ENCODE data around the gene TSSK6. TPM values are rescaled to one million over a fixed set of nuclear protein-coding genes. Genes with fewer than 3 reads are reported as not detected.

The TSSK6 gene
- total RNA-seq, 1 experiment from 2014 or later: 3.1 TPM

DNA sequence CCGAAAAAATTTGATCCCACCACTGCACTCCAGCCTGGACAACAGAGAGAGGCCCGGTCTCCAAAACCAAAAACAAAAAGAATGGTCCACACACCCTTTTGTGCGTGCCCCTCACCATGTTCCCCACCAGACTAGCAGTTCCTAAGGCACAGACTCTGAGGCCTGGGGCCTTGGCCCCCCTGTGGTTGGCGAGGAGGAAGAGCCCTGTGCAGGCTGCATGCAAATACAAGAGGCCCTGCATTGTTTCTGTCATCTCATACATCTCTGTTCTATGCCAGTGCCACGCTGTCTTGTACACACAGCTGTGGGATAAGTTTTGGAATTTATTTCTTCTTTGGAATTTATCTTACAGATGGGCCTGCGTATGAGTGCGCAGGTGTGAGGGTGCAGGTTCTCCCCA is 8.7 kb upstream of the TSSK6 start:
- Mint-ChIP-seq H3K4me3 (ENCODE audit: low read depth, unreplicated experiment) (no peak overlapping the region), H3K36me3 (ENCODE audit: insufficient read depth, unreplicated experiment) (peaks cover 16% of the 10 kb centered on the region), H3K9me3 (ENCODE audit: low read depth, unreplicated experiment) (no peaks in the 10 kb centered on the region), H3K4me1 (ENCODE audit: low read depth, unreplicated experiment) (no peaks in the 10 kb centered on the region), H3K27me3 (ENCODE audit: unreplicated experiment) (no peaks in the 10 kb centered on the region), H3K27ac (ENCODE audit: unreplicated experiment) (no peak overlapping the region)
- intact Hi-C loops (cut with micrococcal nuclease; ENCODE audit: unreplicated experiment): no loop called here
- no TSS peak for BruUV-seq (replicated peaks)
- no peak for DNase-seq
- CTCF ChIA-PET: no interaction called here
- TF ChIP-seq, protein P1, sequence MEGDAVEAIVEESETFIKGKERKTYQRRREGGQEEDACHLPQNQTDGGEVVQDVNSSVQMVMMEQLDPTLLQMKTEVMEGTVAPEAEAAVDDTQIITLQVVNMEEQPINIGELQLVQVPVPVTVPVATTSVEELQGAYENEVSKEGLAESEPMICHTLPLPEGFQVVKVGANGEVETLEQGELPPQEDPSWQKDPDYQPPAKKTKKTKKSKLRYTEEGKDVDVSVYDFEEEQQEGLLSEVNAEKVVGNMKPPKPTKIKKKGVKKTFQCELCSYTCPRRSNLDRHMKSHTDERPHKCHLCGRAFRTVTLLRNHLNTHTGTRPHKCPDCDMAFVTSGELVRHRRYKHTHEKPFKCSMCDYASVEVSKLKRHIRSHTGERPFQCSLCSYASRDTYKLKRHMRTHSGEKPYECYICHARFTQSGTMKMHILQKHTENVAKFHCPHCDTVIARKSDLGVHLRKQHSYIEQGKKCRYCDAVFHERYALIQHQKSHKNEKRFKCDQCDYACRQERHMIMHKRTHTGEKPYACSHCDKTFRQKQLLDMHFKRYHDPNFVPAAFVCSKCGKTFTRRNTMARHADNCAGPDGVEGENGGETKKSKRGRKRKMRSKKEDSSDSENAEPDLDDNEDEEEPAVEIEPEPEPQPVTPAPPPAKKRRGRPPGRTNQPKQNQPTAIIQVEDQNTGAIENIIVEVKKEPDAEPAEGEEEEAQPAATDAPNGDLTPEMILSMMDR (IDR thresholded peaks at IDR 0.05; ENCODE audit: unreplicated experiment): no peak

DNA sequence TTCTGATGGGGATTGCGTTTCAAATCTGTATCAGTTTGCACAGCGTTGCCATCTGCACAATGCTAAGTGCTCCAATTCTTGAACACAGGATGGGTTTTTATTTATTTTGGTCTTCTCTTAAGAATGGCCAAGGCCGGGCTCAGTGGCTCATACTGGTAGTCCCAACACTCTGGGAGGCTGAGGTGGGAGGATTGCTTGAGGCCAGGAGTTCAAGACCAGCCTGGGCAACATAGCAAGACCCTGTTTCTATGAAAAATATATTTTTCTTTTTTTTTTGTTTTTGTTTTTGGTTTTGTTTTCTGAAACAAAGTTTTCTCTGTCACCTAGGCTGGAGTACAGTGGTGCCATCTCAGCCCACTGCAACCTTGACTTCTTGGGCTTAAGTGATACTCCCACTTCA is 7.8 kb upstream of the TSSK6 start:
- no TSS peak for BruUV-seq (replicated peaks)
- DNase-seq: no peak
- TF ChIP-seq, protein P1 (IDR thresholded peaks at IDR 0.05; ENCODE audit: unreplicated experiment): no peak
- Mint-ChIP-seq H3K9me3 (ENCODE audit: low read depth, unreplicated experiment) (no peaks in the 10 kb centered on the region), H3K36me3 (ENCODE audit: insufficient read depth, unreplicated experiment) (peaks cover 18% of the 10 kb centered on the region), H3K27me3 (ENCODE audit: unreplicated experiment) (no peaks in the 10 kb centered on the region), H3K27ac (ENCODE audit: unreplicated experiment) (no peak overlapping the region), H3K4me3 (ENCODE audit: low read depth, unreplicated experiment) (no peak overlapping the region), H3K4me1 (ENCODE audit: low read depth, unreplicated experiment) (no peaks in the 10 kb centered on the region)
- CTCF ChIA-PET: no interaction called here
- intact Hi-C loops (cut with micrococcal nuclease; ENCODE audit: unreplicated experiment): no loop called here

DNA sequence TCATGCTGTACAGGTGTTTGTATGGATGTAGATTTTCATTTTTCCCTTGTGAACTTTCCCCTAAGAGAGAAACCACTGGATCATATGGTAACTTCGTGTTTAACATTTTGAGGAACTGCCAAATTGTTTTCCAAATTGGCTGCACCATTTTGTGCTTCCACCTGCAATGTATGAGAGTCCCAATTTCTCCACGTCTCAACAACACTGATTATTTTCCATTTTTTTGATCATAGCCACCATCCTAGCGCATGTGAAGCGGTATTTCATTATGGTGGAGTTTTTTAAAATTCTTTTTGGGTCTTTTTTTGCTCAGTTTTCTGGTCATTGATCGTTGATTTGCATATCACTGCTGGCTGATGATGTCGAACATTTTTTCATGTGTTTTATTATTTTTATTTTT is 5.6 kb upstream of the TSSK6 start:
- intact Hi-C loops (cut with micrococcal nuclease; ENCODE audit: unreplicated experiment): no loop called here
- H3K9me3 Mint-ChIP-seq (ENCODE audit: low read depth, unreplicated experiment): no peaks in the 10 kb centered on the region
- no peaks in the 10 kb centered on the region for H3K4me1 Mint-ChIP-seq (ENCODE audit: low read depth, unreplicated experiment)
- no peak overlapping the region for H3K27ac Mint-ChIP-seq (ENCODE audit: unreplicated experiment)
- H3K36me3 Mint-ChIP-seq (ENCODE audit: insufficient read depth, unreplicated experiment): peaks cover 24% of the 10 kb centered on the region
- CTCF ChIA-PET: no interaction called here
- no TSS peak for BruUV-seq (replicated peaks)
- H3K4me3 Mint-ChIP-seq (ENCODE audit: low read depth, unreplicated experiment): no peak overlapping the region
- H3K27me3 Mint-ChIP-seq (ENCODE audit: unreplicated experiment): no peaks in the 10 kb centered on the region
- DNase-seq: no peak
- TF ChIP-seq, protein P1 (IDR thresholded peaks at IDR 0.05; ENCODE audit: unreplicated experiment): no peak

DNA sequence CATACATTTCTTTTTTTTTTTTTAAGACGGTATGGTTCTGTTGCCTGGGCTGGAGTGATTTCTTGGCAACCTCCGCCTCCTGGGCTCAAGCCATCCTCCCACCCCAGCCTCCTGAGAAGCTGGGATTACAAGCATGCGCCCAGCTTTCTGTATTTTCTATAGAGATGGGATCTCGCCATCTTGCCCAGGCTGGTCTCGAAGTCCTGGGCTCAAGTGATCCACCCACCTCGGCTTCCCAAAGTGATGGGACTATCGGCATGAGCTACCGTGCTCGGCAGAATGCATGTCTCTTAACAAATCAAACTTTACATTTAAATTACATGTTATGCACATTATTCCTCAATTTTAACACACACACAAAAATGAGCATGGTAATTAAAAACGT is 1.9 kb upstream of the TSSK6 start:
- no peak for DNase-seq
- Mint-ChIP-seq H3K4me1 (ENCODE audit: low read depth, unreplicated experiment) (no peaks in the 10 kb centered on the region), H3K27me3 (ENCODE audit: unreplicated experiment) (no peaks in the 10 kb centered on the region), H3K4me3 (ENCODE audit: low read depth, unreplicated experiment) (peak overlapping the region; percentile 79), H3K27ac (ENCODE audit: unreplicated experiment) (no peak overlapping the region), H3K36me3 (ENCODE audit: insufficient read depth, unreplicated experiment) (peaks cover 28% of the 10 kb centered on the region), H3K9me3 (ENCODE audit: low read depth, unreplicated experiment) (no peaks in the 10 kb centered on the region)
- CTCF ChIA-PET: interaction anchor here (0.6 kb wide), 1 partner anchor 927 kb away, joined by 5 read pairs; no protein-coding TSS in a partner anchor
- TF ChIP-seq, protein P1 (IDR thresholded peaks at IDR 0.05; ENCODE audit: unreplicated experiment): no peak
- intact Hi-C loops (cut with micrococcal nuclease; ENCODE audit: unreplicated experiment): no loop called here
- BruUV-seq (replicated peaks): TSS peak; percentile 66
